GM19351 (cell line): Measurements from ENCODE around the gene RPS6KA3.
"Not testable (repeated sequence)": the region's sequence is repeated elsewhere in the genome, so short reads cannot be mapped to it uniquely, and the experiment has no call there.

ENCODE experiments used
- ATAC-seq: cut with Tn5 transposase; IDR thresholded peaks from one replicate; pipeline ENCODE4 v1.9.1; 2021; ENCODE audit warnings: mild to moderate bottlenecking, moderate library complexity; ENCODE audit not compliant: unreplicated experiment

The RPS6KA3 gene

DNA sequence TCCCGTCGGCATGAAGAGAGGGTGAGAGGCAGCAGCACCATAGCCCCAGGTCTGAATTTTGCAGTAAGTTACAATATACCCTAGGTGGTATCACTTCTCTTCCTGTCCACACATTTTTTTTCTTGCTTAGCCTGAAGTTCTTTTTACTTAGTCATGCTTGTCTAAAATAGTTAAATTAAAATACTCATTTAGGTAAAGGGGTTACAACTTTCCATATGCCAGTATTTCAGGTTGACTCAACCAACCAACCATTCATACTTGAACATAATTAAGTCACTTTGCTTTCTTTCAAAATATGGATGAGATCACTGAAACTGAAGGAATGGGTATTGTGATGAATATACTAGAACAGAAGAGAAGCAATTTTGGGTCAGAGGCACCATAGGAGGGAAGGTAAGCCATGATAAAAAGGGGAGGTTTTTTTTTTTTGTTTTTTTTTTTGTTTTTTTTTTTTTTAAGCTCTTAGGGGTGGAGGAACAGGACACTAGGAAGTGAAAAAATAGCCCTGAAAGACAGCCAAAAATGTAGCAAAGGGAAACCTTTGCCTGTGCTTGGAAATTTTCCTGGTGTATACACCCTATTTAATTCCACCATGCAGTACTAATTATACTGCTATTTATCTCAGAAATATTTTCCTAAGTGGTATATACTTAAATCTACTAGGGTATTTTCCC lies 41.8 kb downstream of the RPS6KA3 start:
- peak; percentile 82 for ATAC-seq

DNA sequence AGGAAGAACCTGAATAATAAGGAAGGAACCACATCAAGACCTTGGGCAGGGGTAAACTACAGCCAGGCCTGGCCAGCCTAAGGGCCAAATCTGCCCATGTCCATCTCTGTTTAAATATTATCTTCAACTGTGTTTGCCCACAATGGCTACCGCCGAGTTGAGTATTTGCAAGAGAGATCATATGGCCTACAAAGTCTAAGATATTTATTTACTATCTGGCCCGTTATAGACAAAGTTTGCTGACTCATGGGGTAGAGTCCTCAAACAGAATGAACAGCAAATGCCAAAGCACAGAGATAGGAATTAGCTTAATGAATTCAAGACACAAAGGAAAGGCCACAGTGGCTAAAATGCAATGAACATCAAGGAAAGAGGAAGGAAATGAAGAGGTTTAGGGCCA lies 44.8 kb downstream of the RPS6KA3 start:
- no peak for ATAC-seq

DNA sequence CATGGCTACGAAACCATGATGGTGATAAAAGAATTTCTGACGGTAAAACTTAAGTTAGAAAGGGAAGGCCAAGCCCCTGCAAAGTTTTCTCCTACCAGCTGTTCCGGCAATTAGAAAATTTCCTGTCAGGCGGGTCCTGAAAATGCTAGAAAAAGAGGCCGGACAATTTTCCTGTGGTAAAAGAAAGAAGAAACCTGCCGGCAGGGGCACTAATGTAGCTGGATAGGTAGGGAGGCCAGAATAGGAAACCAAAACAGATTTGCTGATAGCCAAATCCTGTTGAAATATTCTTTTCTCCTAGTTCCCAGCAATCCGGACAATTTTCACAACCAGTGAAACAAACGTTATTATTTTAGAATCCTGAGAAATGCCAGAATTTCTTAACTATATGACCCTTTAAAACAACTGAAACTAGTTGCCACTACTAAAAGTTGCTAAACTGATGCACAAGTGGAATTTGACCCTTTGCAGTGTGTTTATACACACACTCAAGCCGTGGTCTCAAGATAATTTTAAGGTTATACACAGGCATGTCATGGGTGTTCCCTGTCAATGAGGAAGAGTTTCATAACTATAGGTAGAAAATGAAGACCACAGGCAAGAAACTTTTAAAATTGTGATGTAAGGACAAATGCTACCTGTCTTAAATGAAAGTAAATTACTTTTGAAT lies 47.7 kb downstream of the RPS6KA3 start:
- ATAC-seq, result no peak

DNA sequence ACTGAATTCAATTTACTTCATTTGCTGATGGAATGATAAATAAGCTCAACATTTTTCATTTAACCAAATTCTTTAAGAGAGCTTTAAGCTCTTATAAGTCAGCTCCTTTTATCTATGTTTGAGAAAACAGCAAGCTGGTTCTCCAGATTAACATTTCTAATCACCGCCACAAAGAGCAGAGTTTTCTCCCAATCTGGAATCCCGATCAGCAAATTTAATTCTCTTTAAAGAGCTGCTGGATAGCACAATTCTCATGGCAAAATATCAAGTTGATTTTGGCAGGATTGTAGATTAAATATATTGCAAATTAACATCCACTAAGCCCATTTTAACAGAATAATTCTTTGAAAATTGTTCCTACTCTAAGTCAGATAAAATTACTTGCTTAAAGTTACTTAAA lies 48.8 kb downstream of the RPS6KA3 start:
- no peak for ATAC-seq

GRCh38 chrX:20217271-20217670 lies 49.4 kb downstream of the RPS6KA3 start:
- no peak for ATAC-seq

GRCh38 chrX:20215565-20215964 lies 51.1 kb downstream of the RPS6KA3 start:
- no peak for ATAC-seq

GRCh38 chrX:20212486-20213089 lies 54.1 kb downstream of the RPS6KA3 start:
- peak; percentile 91 for ATAC-seq

DNA sequence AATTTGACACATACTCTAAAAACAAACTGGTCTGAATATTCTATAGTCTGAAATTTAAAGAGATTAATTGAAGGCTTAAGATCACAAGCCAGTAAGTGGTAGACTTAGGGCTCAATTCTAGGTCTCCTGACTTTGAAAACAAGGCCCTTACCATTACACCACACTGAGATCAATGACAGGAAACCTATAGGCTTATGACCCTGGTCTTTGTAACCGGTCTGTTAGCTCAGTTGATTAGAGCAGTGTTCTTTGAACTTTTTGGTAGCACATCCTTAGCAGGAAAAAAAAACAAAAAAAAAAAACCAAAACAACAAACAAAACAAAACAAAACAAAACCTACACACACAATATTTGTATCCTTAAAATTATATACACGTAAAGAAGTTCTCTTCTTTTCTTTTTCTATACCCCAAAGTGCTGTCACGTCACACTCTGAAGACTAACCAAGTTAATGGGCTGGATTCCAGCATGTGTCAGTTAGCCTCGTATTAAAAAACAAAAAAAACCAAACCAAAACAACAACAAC lies 55.4 kb downstream of the RPS6KA3 start:
- ATAC-seq, result no peak

DNA sequence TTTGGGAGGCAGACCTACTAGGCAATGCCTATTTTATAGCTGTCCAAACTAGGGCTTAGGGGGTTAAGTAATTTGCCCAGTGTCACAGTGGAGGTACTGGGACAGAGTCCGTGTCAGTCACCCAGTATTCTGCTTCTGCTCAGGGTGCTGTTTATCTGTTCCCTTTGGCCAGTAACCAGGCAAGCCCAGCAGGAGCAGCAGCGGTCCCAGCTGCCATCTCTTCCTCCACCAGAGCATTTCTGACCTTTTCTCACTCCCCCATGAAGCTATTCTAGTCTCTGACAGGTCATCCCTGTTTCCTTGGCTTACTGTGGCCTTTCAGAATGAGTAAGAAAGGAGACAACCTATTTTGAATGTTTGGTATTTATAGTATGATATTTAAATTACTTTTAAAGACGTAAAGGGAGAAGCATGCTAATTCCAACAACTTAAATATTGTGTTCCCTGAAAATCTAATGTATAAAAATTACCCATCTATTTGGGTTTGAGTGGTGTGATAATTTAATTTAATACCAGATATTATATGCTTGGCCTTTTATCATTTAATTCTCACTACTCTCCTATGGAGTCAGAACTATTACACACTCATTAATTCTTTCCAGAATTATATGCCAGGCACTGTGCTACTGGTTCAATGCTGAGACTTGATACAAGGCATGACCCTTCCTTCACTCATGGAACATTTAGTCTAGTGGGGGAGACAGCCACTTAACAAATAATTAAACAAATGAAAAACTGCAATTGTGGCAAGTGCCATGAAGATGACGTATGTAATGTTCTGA lies 60.6 kb downstream of the RPS6KA3 start:
- peak; percentile 96 for ATAC-seq

DNA sequence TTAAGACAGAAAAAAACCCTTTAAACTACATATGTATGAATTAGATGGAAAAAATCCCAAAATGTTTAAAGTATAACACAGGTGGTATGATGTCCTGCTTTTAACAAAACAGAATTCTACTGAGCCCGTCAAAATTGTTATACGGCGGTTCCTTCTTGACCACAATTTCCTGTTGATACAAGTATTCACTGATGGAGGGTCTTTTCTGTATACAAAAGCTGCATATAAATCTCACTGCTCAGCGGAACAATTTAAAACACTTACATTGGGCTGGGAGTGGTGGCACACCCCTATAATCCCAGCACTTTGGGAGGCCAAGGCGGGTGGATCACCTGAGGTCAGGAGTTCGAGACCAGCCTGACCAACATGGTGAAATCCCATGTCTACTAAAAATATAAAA lies 62.4 kb downstream of the RPS6KA3 start:
- no peak for ATAC-seq

DNA sequence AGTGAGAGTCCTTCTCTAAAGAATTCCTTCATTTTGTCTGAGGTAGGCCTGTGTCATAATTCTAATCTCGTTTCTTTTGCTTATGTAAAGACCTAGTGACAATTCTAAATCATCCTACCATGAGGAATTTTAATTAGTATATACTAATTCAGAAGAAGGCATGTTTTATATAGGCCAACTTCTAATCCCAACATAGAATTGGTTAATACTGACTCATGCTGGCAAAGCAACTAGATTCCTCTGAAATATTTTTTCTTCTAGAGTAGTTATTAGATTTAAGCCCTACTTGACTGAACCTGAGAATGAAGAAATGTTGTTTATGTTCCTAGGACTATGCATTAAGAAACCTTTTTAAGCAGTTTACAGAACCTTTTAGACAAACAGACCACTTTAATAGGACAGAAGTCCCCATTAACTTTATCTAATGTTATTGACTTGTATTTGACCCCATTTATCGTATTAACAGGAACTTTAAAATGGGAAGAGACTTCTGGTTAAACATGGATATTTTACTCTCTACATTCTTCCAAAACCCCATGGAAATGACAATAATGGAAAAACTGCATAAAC lies 69.0 kb downstream of the RPS6KA3 start:
- ATAC-seq, result no peak

DNA sequence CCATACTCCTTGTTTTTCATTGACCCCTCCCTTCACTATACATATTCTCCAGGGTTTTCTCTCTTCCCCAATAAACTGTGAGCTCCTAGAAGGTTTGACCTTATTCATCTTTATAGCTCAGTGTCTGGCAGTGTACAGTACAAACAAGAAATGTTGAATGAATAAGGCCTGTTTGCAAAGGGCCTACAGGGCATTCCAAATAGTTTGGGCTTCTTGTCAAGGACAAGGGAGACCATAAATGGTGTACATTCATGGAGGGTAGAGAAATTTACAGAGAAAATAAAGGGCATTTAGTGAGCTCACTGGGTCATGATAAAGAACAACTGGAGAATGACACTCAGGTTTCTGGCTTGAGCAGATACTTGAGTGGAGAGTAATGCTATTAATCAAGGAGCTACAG lies 77.5 kb downstream of the RPS6KA3 start:
- no peak for ATAC-seq

- peak; percentile 55 for ATAC-seq
These were observed 84.9 kb downstream of the RPS6KA3 start for GRCh38 chrX:20181598-20182329.

DNA sequence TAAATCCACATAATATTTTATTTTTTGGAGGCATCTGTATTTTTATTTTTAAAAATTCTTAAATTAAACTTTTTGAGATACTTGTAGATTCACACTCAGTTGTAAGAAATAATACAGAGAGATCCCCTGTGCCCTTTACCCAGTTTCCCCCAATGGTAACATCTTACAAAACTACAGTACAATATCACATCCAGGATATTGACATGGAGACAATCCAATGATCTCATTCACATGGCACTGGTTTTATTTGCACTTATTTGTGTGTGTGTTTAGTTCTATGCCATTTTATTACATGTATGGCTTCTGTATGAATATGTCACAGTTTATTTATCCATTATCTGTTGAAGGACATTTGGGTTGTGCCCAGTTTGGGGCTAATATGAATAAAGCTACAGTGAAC lies 89.6 kb downstream of the RPS6KA3 start:
- ATAC-seq, result no peak

DNA sequence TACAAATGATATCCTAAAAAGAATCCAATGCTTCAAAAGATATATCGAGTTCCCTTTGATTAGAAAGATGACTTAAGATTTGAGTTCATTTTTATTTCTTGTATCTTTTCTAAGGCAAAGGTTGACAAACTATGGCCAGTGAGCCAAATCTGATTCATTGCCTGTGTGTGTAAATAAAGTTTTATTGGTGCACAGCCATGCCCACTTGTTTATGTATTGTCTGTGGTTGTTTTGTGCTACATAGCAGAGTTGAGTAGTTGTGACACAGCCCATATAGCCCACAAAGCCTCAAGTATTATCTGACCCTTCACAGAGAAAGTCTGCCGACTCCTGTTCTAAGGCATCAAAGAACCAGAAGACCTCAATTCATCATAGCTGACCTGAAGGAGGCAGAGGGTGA lies 92.9 kb downstream of the RPS6KA3 start:
- ATAC-seq, result no peak

GRCh38 chrX:20173313-20173712 lies 93.4 kb downstream of the RPS6KA3 start:
- no peak for ATAC-seq

GRCh38 chrX:20171887-20172286 lies 94.8 kb downstream of the RPS6KA3 start:
- ATAC-seq, result no peak

DNA sequence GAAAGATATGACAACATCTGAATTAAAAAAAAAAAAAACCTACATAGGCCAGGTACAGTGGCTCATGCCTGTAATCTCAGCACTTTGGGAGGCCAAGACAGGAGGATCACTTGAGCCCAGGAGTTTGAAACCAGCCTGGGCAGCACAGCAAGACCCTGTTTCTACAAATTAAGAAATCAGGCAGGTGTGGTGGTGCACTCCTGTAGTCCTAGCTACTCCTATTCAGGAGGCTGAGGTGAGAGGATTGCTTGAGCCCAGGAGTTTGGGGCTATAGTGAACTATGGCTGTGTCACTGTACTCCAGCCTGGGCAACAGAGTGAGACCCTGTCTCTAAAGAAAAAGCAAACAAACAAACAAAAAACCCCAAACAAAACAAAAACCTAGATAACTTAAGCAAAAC lies 104.2 kb downstream of the RPS6KA3 start:
- ATAC-seq, result not testable (repeated sequence)

DNA sequence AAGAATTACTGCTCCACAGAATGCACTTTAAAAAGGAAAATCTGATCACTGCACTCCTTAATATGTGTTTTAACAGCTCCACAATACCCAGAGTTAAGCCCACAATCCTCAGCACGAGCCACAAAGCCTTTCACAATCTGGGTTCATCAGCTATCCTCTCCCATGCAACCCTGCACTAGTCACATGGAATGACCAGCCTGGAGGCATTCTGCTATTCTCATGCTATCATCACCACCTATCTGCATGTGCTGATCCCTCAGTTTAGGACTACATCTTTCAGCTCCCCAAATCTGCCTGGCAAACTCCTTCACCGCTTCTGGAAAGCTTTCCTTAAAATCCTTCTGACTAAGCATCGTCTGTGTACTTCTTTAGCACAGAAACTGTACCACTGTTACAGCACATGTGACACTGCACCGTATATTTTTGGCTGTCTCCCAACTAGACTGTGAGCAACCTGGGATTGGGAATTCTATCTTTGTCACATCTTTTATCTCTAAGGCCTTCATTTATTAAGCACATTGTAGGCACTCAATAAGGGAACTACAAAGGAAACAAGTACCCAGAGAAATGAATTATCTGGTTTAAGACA lies 106.8 kb downstream of the RPS6KA3 start:
- ATAC-seq, result no peak

DNA sequence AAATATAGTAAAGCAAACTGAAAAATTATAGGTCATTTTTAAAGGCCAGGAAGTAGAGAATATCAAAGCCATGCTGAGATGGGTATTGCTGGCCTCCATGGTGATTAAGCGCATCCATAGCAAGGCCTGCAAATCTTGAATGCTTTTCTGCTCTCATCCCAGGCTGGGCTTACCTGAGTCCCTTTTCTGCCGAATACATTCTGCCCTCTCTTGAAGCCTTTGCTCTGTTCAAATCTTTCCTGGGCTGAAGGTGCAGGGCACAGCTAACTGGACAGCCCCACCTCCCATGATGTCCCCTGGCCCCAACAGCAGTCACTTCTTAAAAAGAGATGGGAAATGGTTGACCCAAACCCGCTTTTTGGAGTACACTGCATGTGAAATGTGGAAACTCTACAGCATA lies 115.0 kb downstream of the RPS6KA3 start:
- ATAC-seq, result no peak
